HG03196 (cell line): ENCODE measurements around the gene CCDC97.
A peak's percentile ranks its signal among the peaks of the same experiment; 100 is the strongest.
"Not testable (repeated sequence)": the region's sequence is repeated elsewhere in the genome, so short reads cannot be mapped to it uniquely, and the experiment has no call there.

Experiments
- ATAC-seq: cut with Tn5 transposase; IDR thresholded peaks from one replicate; pipeline ENCODE4 v1.9.1; 2021; ENCODE audit not compliant: unreplicated experiment

Gene CCDC97

GRCh38 chr19:41332468-41332867 is 22.5 kb downstream of the CCDC97 start:
- no peak for ATAC-seq

- no peak for ATAC-seq
These were observed 24.8 kb downstream of the CCDC97 start for GRCh38 chr19:41334793-41335192.

- no peak for ATAC-seq
These were observed 25.5 kb downstream of the CCDC97 start for GRCh38 chr19:41335467-41335866.

GRCh38 chr19:41339936-41340335 is 30.0 kb downstream of the CCDC97 start:
- ATAC-seq: no peak

GRCh38 chr19:41341669-41342490 is 31.9 kb downstream of the CCDC97 start:
- no peak for ATAC-seq

- ATAC-seq: no peak
These were observed 34.2 kb downstream of the CCDC97 start for GRCh38 chr19:41344162-41344561.

GRCh38 chr19:41346916-41347315 is 36.9 kb downstream of the CCDC97 start:
- not testable (repeated sequence) for ATAC-seq

- ATAC-seq: no peak
These were observed 40.9 kb downstream of the CCDC97 start for GRCh38 chr19:41350735-41351338.

GRCh38 chr19:41351339-41352245 is 41.6 kb downstream of the CCDC97 start:
- no peak for ATAC-seq

GRCh38 chr19:41352279-41352608 is 42.3 kb downstream of the CCDC97 start:
- no peak for ATAC-seq

- no peak for ATAC-seq
These were observed 42.9 kb downstream of the CCDC97 start for GRCh38 chr19:41352609-41353465.

GRCh38 chr19:41353466-41354342 is 43.7 kb downstream of the CCDC97 start, which contains the start of gene TGFB1:
Gene TGFB1, minus strand, starts transcription at chr19:41353922. Its CDS starts 878 bp downstream, at chr19:41353044.
- ATAC-seq: peak; percentile 38

GRCh38 chr19:41354343-41354953 is 44.5 kb downstream of the CCDC97 start:
- ATAC-seq: no peak

GRCh38 chr19:41355035-41355434 is 45.1 kb downstream of the CCDC97 start:
- ATAC-seq: no peak

GRCh38 chr19:41355802-41356201 is 45.8 kb downstream of the CCDC97 start:
- no peak for ATAC-seq

- ATAC-seq: no peak
These were observed 47.2 kb downstream of the CCDC97 start for GRCh38 chr19:41356984-41357739.

GRCh38 chr19:41357746-41358145 is 47.8 kb downstream of the CCDC97 start:
- no peak for ATAC-seq

- ATAC-seq: no peak
These were observed 49.8 kb downstream of the CCDC97 start for GRCh38 chr19:41359741-41360140.
